Fibroblast of mammary gland (primary cell): Measurements from ENCODE around the gene FADS3.

Source experiments
- DNase-seq: peaks from one replicate; pipeline ENCODE4 v3.0.0-alpha.2; 2010; ENCODE audit warnings: low read depth
- H3K4me3 ChIP-seq: 2 replicates; pipeline ENCODE4 v1.5.1; 2011; ENCODE audit warnings: low read depth, mild to moderate bottlenecking, low read length, moderate library complexity; ENCODE audit not compliant: control insufficient read depth
- CTCF ChIP-seq: conservative IDR thresholded peaks from 2 replicates; pipeline ENCODE4 v1.5.1; 2011; ENCODE audit warnings: low read depth, low read length, inconsistent platforms; ENCODE audit not compliant: control insufficient read depth, insufficient read depth

Gene FADS3

GRCh38 chr11:61926235-61926634 is 34.9 kb upstream of the FADS3 start:
- TF ChIP-seq CTCF = no peak
- no peak for DNase-seq
- no peak overlapping the region for H3K4me3 ChIP-seq

GRCh38 chr11:61925736-61926135 is 34.4 kb upstream of the FADS3 start:
- DNase-seq = no peak
- no peak overlapping the region for H3K4me3 ChIP-seq
- no peak for TF ChIP-seq CTCF

GRCh38 chr11:61924064-61924455 is 32.7 kb upstream of the FADS3 start:
- H3K4me3 ChIP-seq = no peak overlapping the region
- TF ChIP-seq CTCF = no peak
- DNase-seq = no peak

- DNase-seq = peak; percentile 81
- no peak for TF ChIP-seq CTCF
Observed at GRCh38 chr11:61923166-61924063, 32.1 kb upstream of the FADS3 start.

GRCh38 chr11:61922539-61922938 is 31.2 kb upstream of the FADS3 start:
- no peak for TF ChIP-seq CTCF
- DNase-seq = peak; percentile 91
- no peak overlapping the region for H3K4me3 ChIP-seq

More at GRCh38 chr11:61923166-61924063, 32.1 kb upstream of the FADS3 start:
- no peak overlapping the region for H3K4me3 ChIP-seq

- no peak for TF ChIP-seq CTCF
- no peak overlapping the region for H3K4me3 ChIP-seq
- no peak for DNase-seq
Observed at GRCh38 chr11:61921446-61921845, 30.1 kb upstream of the FADS3 start.
